Erythroblast (primary cell): ENCODE data around the gene TDRD5.

Experiments
- DNase-seq, 2 experiments: peaks; one replicate each; lab custom pipeline; 2025; lab: John Stamatoyannopoulos, UW
- GATA1 ChIP-seq: IDR thresholded peaks from 2 replicates; pipeline ENCODE4 v1.6.1; 2011; ENCODE audit warnings: low read depth, mild to moderate bottlenecking, control low read depth, low read length, moderate library complexity
- POLR2A ChIP-seq: IDR thresholded peaks from 2 replicates; pipeline ENCODE4 v1.6.1; 2011; ENCODE audit warnings: mild to moderate bottlenecking, low read length

TDRD5 gene

GRCh38 chr1:179702946-179703539 lies 111.4 kb downstream of the TDRD5 start:
- TF ChIP-seq GATA1 (no peak), POLR2A (no peak)
- no peak for DNase-seq

DNA sequence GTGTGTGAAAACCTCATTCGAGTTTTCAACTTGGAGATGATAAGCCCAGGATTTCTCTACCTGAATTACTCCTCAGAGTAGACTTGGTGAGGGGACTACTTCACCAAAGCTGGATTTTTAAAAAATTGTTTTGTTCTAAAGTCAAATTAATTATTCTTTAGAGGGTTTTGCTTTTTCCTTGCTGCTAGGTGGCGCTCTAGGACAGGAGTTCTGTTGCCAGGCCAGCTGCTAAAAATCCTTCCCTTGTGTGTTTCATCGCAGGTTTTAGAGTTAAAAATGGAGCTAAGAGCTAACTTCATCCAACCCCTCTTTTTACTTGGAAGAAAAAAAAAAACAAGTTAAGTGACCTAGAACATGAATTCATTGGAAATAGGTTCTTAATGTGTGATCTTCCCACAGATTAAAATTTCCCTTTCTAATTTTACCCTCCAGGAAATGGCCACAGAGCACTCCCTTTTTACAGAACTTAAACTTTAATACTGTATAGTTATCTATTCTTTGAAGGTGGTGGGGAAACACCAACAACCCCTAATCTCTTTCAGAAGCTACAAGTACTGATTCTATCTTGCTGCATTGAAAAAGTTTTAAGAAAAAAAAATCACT lies 114.8 kb downstream of the TDRD5 start:
- TF ChIP-seq GATA1 (no peak), POLR2A (no peak)
- DNase-seq = peak; percentile 56 to 75

GRCh38 chr1:179707406-179707805 lies 115.8 kb downstream of the TDRD5 start:
- no peak for TF ChIP-seq GATA1
- TF ChIP-seq POLR2A = no peak
- no peak for DNase-seq

DNA sequence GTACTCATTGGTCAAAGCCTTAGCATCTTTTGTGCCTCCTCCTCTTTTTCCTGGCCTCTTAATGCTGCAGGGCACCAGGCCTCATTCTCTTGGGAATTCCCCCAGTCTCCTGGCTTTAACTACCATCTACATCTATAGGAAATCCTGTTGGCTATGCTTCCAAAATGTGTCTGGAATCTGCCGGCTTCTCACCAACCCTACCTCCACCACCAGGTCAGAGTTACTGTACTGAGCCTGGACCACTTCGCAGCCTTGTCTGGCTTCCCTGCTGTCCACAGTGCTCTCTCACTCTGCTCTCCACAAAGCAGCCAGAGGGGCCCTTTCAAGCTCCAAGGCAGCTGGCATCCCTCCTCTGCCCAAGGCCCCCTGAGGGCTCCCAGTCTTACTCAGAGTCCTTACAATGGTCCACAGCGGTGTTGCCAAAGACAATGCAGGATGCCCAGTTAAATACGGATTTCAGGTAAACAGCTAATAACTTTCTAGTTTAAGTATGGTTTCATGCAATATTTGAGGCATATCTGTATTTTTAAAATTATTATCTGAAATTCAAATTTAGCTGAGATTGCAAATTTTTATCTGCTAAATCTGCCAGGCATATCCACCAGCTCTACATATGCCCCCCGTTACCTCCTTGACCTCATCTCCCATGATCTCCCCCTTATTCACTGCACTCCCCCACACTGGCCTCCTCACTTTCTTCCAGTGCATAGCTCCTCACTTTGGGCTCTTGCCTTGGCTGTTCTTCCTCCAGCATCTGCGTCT lies 117.0 kb downstream of the TDRD5 start:
- no peak for TF ChIP-seq GATA1
- TF ChIP-seq POLR2A = no peak
- DNase-seq = no peak

- no peak for DNase-seq
- TF ChIP-seq POLR2A = no peak
- no peak for TF ChIP-seq GATA1
These were observed 118.3 kb downstream of the TDRD5 start for GRCh38 chr1:179709841-179710329.

GRCh38 chr1:179714159-179714558 lies 122.5 kb downstream of the TDRD5 start:
- no peak for DNase-seq
- TF ChIP-seq GATA1 (no peak), POLR2A (no peak)

GRCh38 chr1:179714623-179715022 lies 123.0 kb downstream of the TDRD5 start:
- no peak for DNase-seq
- no peak for TF ChIP-seq POLR2A
- no peak for TF ChIP-seq GATA1

DNA sequence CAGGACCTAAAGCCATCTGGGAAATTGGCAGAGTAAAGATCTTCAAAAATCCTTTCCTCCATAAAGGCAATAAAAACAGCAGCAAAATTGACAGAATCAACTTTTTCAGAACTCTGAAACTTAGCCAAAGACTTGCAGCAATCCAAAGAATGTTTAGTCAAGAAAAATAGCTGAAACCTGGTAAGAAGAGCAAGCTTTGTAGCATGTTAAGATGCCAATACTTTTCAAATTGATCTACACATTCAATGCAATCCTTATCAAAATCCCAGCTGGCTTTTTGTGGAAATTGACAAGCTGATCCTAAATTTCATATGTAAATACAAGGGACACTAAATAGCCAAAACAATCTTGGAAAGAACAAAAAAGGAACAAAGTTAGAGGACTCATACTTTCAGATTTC lies 127.6 kb downstream of the TDRD5 start:
- DNase-seq = no peak
- TF ChIP-seq POLR2A (no peak), GATA1 (no peak)

DNA sequence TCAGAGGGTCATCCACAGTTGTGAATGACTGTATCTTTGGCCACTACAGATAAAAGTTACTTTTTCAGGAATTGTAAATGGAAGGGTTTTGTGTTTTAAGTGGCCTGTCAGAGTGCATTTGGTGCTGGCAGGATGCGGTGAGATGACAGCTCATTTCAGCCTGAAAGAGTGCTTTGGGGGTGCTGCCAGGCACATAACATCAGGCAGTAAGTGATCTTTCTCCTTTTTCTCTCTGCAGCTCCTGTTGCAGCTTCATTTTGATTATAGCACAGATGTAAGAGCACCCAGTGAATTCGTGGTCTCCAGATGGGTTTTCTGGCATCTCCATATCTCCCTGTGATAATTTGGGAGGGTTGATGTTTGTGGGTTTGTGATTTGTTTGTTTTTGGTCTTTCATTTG lies 136.6 kb downstream of the TDRD5 start:
- TF ChIP-seq POLR2A (no peak), GATA1 (no peak)

DNA sequence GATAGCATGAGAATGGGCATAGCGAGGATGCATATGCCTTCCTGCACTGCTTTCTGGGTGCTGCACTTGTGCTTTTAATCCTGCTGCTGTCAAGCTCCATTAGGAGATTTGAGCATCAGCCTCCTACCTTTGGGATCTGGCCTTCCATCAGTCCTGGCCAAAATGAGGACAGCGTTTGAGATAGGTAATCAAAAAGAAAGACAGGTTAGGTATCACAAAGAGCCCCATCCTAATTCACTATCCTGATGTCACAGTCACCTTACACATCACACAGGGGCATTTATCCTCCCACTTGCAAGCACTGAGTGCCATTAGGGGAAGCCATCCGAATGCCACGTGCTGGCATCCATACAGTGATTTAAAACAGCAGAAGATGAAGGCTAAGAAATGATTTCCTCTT lies 138.2 kb downstream of the TDRD5 start:
- DNase-seq = no peak
- TF ChIP-seq POLR2A = no peak
- no peak for TF ChIP-seq GATA1

More for the DNA sequence above, 136.6 kb downstream of the TDRD5 start:
- no peak for DNase-seq

- TF ChIP-seq POLR2A = no peak
- no peak for TF ChIP-seq GATA1
These were observed 140.0 kb downstream of the TDRD5 start for GRCh38 chr1:179731643-179732042.

More at GRCh38 chr1:179731643-179732042, 140.0 kb downstream of the TDRD5 start:
- DNase-seq = no peak
